Activated T-helper 2 cell treated with anti-CD3 and anti-CD28 coated beads, Interferon-gamma antibody, Interleukin-2, Interleukin-4, amounts not matched to agents 10 μg/mL and 5 μg/mL and 100 μg/mL, durations not matched to agents 14 hours and 24 hours and 36 hours (primary cell): ENCODE results near the gene PTPA. TPM values are rescaled to one million over a fixed set of nuclear protein-coding genes. Genes with fewer than 3 reads are reported as not detected.
A peak's percentile ranks its signal among the peaks of the same experiment; 100 is the strongest.

Experiments
- DNase-seq: peaks from one replicate; pipeline ENCODE4 v3.0.0; 2021; ENCODE audit warnings: low spot score
- H3K27ac Mint-ChIP-seq: one replicate; pipeline ENCODE4 v1.8.0; 2021; ENCODE audit warnings: mixed read lengths
- H3K27me3 Mint-ChIP-seq: one replicate; pipeline ENCODE4 v1.8.0; 2021; ENCODE audit warnings: low read depth, mixed read lengths
- H3K36me3 Mint-ChIP-seq: one replicate; pipeline ENCODE4 v1.8.0; 2021; ENCODE audit warnings: low read depth, mixed read lengths
- H3K4me1 Mint-ChIP-seq: one replicate; pipeline ENCODE4 v1.8.0; 2021; ENCODE audit warnings: low read depth, mixed read lengths
- H3K4me3 Mint-ChIP-seq: one replicate; pipeline ENCODE4 v1.8.0; 2021; ENCODE audit warnings: low read depth, mild to moderate bottlenecking, moderate library complexity, mixed read lengths
- H3K9me3 Mint-ChIP-seq: one replicate; pipeline ENCODE4 v1.8.0; 2021; ENCODE audit warnings: mixed read lengths
- intact Hi-C: fragments of 100-400 bp; cut with micrococcal nuclease; formaldehyde crosslinking; loops from one replicate; pipeline ENCODE4 v1.15.1; 2023
- total RNA-seq: library from RNA; stranded (reverse); gene quantifications from 2 replicates; pipeline ENCODE4 v1.2.3, GENCODE V29; 2022

PTPA gene
- total RNA-seq, 1 donor from 2014 or later = 106 TPM

GRCh38 chr9:129164246-129164930, 53.2 kb downstream of the PTPA start:
- H3K36me3 Mint-ChIP-seq = no peaks in the 10 kb centered on the region
- no peaks in the 10 kb centered on the region for H3K9me3 Mint-ChIP-seq
- intact Hi-C loops = no loop called here
- H3K4me1 Mint-ChIP-seq = peaks cover 10% of the 10 kb centered on the region
- H3K4me3 Mint-ChIP-seq = no peak overlapping the region
- no peak overlapping the region for H3K27ac Mint-ChIP-seq
- DNase-seq = no peak
- no peaks in the 10 kb centered on the region for H3K27me3 Mint-ChIP-seq

- intact Hi-C loops = no loop called here
- Mint-ChIP-seq H3K36me3 (no peaks in the 10 kb centered on the region), H3K27ac (no peak overlapping the region), H3K27me3 (no peaks in the 10 kb centered on the region), H3K4me1 (peaks cover 13% of the 10 kb centered on the region), H3K9me3 (no peaks in the 10 kb centered on the region), H3K4me3 (no peak overlapping the region)
- no peak for DNase-seq
Measured at GRCh38 chr9:129165198-129165597, 54.0 kb downstream of the PTPA start.

GRCh38 chr9:129166623-129167557, 55.7 kb downstream of the PTPA start:
- peaks cover 17% of the 10 kb centered on the region for H3K4me1 Mint-ChIP-seq
- H3K4me3 Mint-ChIP-seq = peak overlapping the region; percentile 52
- H3K9me3 Mint-ChIP-seq = no peaks in the 10 kb centered on the region
- intact Hi-C loops = no loop called here
- no peaks in the 10 kb centered on the region for H3K36me3 Mint-ChIP-seq
- H3K27me3 Mint-ChIP-seq = no peaks in the 10 kb centered on the region
- no peak for DNase-seq
- H3K27ac Mint-ChIP-seq = peak overlapping the region; percentile 46

GRCh38 chr9:129170229-129170628, 59.0 kb downstream of the PTPA start:
- no peak overlapping the region for H3K27ac Mint-ChIP-seq
- no peak for DNase-seq
- intact Hi-C loops = no loop called here

GRCh38 chr9:129171993-129172751, 61.0 kb downstream of the PTPA start:
- no peak overlapping the region for H3K4me3 Mint-ChIP-seq
- peaks cover 25% of the 10 kb centered on the region for H3K4me1 Mint-ChIP-seq
- H3K36me3 Mint-ChIP-seq = no peaks in the 10 kb centered on the region
- DNase-seq = no peak
- peaks cover 7% of the 10 kb centered on the region for H3K27me3 Mint-ChIP-seq
- H3K9me3 Mint-ChIP-seq = no peaks in the 10 kb centered on the region
- intact Hi-C loops = no loop called here
- H3K27ac Mint-ChIP-seq = no peak overlapping the region

More at GRCh38 chr9:129170229-129170628, 59.0 kb downstream of the PTPA start:
- Mint-ChIP-seq H3K9me3 (no peaks in the 10 kb centered on the region), H3K4me1 (peaks cover 24% of the 10 kb centered on the region), H3K36me3 (no peaks in the 10 kb centered on the region), H3K27me3 (peaks cover 7% of the 10 kb centered on the region), H3K4me3 (no peak overlapping the region)

GRCh38 chr9:129172816-129173215, 61.6 kb downstream of the PTPA start:
- H3K27ac Mint-ChIP-seq = no peak overlapping the region
- intact Hi-C loops = no loop called here
- H3K27me3 Mint-ChIP-seq = peaks cover 7% of the 10 kb centered on the region
- H3K4me1 Mint-ChIP-seq = peaks cover 21% of the 10 kb centered on the region
- DNase-seq = no peak
- H3K4me3 Mint-ChIP-seq = no peak overlapping the region
- no peaks in the 10 kb centered on the region for H3K9me3 Mint-ChIP-seq
- H3K36me3 Mint-ChIP-seq = no peaks in the 10 kb centered on the region

GRCh38 chr9:129173296-129174101, 62.3 kb downstream of the PTPA start:
- peaks cover 18% of the 10 kb centered on the region for H3K4me1 Mint-ChIP-seq
- no peak overlapping the region for H3K27ac Mint-ChIP-seq
- no peak for DNase-seq
- H3K9me3 Mint-ChIP-seq = no peaks in the 10 kb centered on the region
- intact Hi-C loops = loop anchor here (2.0 kb wide), 2 partner anchors 239 to 437 kb away; no protein-coding TSS in a partner anchor
- no peaks in the 10 kb centered on the region for H3K36me3 Mint-ChIP-seq
- H3K4me3 Mint-ChIP-seq = peak overlapping the region; percentile 67
- H3K27me3 Mint-ChIP-seq = peaks cover 7% of the 10 kb centered on the region

- Mint-ChIP-seq H3K27me3 (peaks cover 7% of the 10 kb centered on the region), H3K9me3 (no peaks in the 10 kb centered on the region), H3K4me1 (peaks cover 18% of the 10 kb centered on the region), H3K36me3 (no peaks in the 10 kb centered on the region), H3K4me3 (peak overlapping the region; percentile 82), H3K27ac (peak overlapping the region; percentile 82)
- intact Hi-C loops = loop anchor here (2.0 kb wide), 2 partner anchors 239 to 437 kb away; no protein-coding TSS in a partner anchor
- DNase-seq = peak; percentile 74
Measured at GRCh38 chr9:129174102-129174723, 63.0 kb downstream of the PTPA start.

- Mint-ChIP-seq H3K9me3 (no peaks in the 10 kb centered on the region), H3K4me1 (peaks cover 18% of the 10 kb centered on the region), H3K36me3 (no peaks in the 10 kb centered on the region), H3K27ac (peak overlapping the region; percentile 86), H3K4me3 (peak overlapping the region; percentile 82), H3K27me3 (peaks cover 7% of the 10 kb centered on the region)
- intact Hi-C loops = loop anchor here (2.0 to 5.0 kb wide), 5 partner anchors 97 to 436 kb away; no protein-coding TSS in a partner anchor
- DNase-seq = peak; percentile 50
Measured at GRCh38 chr9:129174724-129175514, 63.7 kb downstream of the PTPA start.

GRCh38 chr9:129175515-129175824, 64.3 kb downstream of the PTPA start:
- Mint-ChIP-seq H3K27me3 (peaks cover 7% of the 10 kb centered on the region), H3K9me3 (no peaks in the 10 kb centered on the region), H3K27ac (peak overlapping the region; percentile 86), H3K36me3 (no peaks in the 10 kb centered on the region), H3K4me3 (peak overlapping the region; percentile 81), H3K4me1 (peaks cover 12% of the 10 kb centered on the region)
- no peak for DNase-seq
- intact Hi-C loops = loop anchor here (2.0 to 5.0 kb wide), 5 partner anchors 97 to 435 kb away; no protein-coding TSS in a partner anchor
